ENCODE results near the gene ZNF683. TPM values are rescaled to one million over a fixed set of nuclear protein-coding genes. Genes with fewer than 3 reads are reported as not detected.

ZNF683 gene
- total and polyA plus RNA-seq, 2 of the 4 experiments (the other 2 are of a cell fraction): not detected

DNA sequence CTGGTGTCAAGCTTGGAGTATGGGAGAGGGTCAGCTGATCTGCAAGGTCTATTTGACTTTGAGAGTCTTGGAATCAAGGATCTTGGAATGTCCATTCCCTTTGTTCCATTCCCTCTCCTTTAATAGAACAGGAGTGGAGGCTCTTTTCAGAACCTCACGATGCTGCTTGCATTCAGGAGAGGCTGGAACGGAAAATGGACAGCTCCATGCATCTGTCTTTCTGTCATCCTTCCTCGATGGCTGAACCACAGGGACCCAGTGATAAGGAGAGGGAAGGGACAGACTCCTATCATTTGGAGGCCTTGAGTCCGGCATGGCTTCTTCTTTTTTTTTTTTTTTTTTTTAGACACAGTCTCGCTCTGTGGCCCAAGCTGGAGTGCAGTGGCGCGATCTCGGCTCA is 23.2 kb upstream of the ZNF683 start:
- H3K36me3 ChIP-seq (ENCODE audit: control insufficient read depth, insufficient read depth, low read length): no peaks in the 10 kb centered on the region
- CTCF ChIA-PET: no interaction called here
- no peaks in the 10 kb centered on the region for H3K4me1 ChIP-seq (ENCODE audit: control insufficient read depth, insufficient read depth, low read length)
- H4K91ac ChIP-seq (ENCODE audit: insufficient read depth, low read depth, low read length): no peak overlapping the region
- no peak overlapping the region for H3K4ac ChIP-seq (ENCODE audit: low read depth, low read length)
- no peak overlapping the region for H3K27ac ChIP-seq (ENCODE audit: insufficient read depth, low read length)
- H3K4me2 ChIP-seq (ENCODE audit: low read depth, low read length): no peak overlapping the region
- no peak overlapping the region for H3K14ac ChIP-seq (replicated peaks; ENCODE audit: low read depth, low read length)
- POLR2A ChIA-PET (ENCODE audit: unreplicated experiment): interaction anchor here (0.6 kb wide), 1 partner anchor 212 kb away, joined by 6 read pairs; no protein-coding TSS in a partner anchor
- H2BK20ac ChIP-seq (ENCODE audit: low read depth, low read length): no peak overlapping the region
- ATAC-seq (ENCODE audit: low read depth): no peak
- no peak overlapping the region for H3K18ac ChIP-seq (ENCODE audit: low read depth, low read length)
- no peak overlapping the region for H2AK9ac ChIP-seq (replicated peaks; ENCODE audit: low read depth, low read length, poor library complexity)
- H2AK5ac ChIP-seq (ENCODE audit: low read depth, low read length): no peak overlapping the region
- no peak overlapping the region for H2BK5ac ChIP-seq (ENCODE audit: low read depth, low read length, poor library complexity, severe bottlenecking)
- H2AFZ ChIP-seq (replicated peaks; ENCODE audit: low read length, poor library complexity): peak overlapping the region; percentile 21
- H3K23ac ChIP-seq (ENCODE audit: low read depth, low read length): no peak overlapping the region
- no CpG with 5 or more reads among the region's 8 CpGs for WGBS, 2 experiments (ENCODE audit: extremely low coverage in 2 of 2, insufficient read length in 1 of 2)
- peaks cover 2% of the 10 kb centered on the region; the same call in 1 of the 2 replicates for H3K27me3 ChIP-seq (ENCODE audit: control insufficient read depth, insufficient read depth, low read length)
- H4K8ac ChIP-seq (ENCODE audit: low read depth in 2 of 2, low read length in 2 of 2): no peak overlapping the region
- H4K5ac ChIP-seq (ENCODE audit: low read depth, low read length): no peak overlapping the region
- in situ Hi-C loops (cut with MboI; ENCODE audit: low sequenced_read_pairs): no loop called here
- no peaks in the 10 kb centered on the region for H3K9me1 ChIP-seq (ENCODE audit: insufficient read depth, low read length)
- H2BK120ac ChIP-seq (ENCODE audit: low read depth, low read length): no peak overlapping the region
- BruUV-seq (replicated peaks): no TSS peak
- H4K20me1 ChIP-seq (ENCODE audit: insufficient read depth, low read length): no peaks in the 10 kb centered on the region
- H3K56ac ChIP-seq (ENCODE audit: extremely low read depth, insufficient read depth, low read length): no peak overlapping the region
- no peak overlapping the region for H3K9ac ChIP-seq (ENCODE audit: low read depth, low read length)
- intact Hi-C loops (cut with micrococcal nuclease): no loop called here
- no peak overlapping the region for H3K4me3 ChIP-seq (ENCODE audit: insufficient read depth, low read depth, low read length)
- DNase-seq: no peak
- no peaks in the 10 kb centered on the region for H3K79me1 ChIP-seq (ENCODE audit: low read depth in 1 of 2, low read length in 2 of 2)
- H2BK15ac ChIP-seq (ENCODE audit: low read depth, low read length): no peak overlapping the region
- TF ChIP-seq, protein P1, sequence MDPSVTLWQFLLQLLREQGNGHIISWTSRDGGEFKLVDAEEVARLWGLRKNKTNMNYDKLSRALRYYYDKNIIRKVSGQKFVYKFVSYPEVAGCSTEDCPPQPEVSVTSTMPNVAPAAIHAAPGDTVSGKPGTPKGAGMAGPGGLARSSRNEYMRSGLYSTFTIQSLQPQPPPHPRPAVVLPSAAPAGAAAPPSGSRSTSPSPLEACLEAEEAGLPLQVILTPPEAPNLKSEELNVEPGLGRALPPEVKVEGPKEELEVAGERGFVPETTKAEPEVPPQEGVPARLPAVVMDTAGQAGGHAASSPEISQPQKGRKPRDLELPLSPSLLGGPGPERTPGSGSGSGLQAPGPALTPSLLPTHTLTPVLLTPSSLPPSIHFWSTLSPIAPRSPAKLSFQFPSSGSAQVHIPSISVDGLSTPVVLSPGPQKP (IDR thresholded peaks at IDR 0.05; ENCODE audit: borderline replicate concordance, low read depth, low read length): no peak
- TF ChIP-seq MAFK (IDR thresholded peaks at IDR 0.05; ENCODE audit: low read depth, low read length) (no peak), RCOR1 (IDR thresholded peaks at IDR 0.05; ENCODE audit: insufficient replicate concordance, low read length) (no peak), BHLHE40 (IDR thresholded peaks at IDR 0.05; ENCODE audit: low read depth, low read length) (no peak), RAD21 (IDR thresholded peaks at IDR 0.05; ENCODE audit: low read length) (no peak), RFX5 (IDR thresholded peaks at IDR 0.05; ENCODE audit: low read depth, low read length) (no peak), NFE2L2 (IDR thresholded peaks at IDR 0.05; ENCODE audit: low read depth, low read length) (no peak), FOS (IDR thresholded peaks at IDR 0.05; ENCODE audit: low read depth, low read length) (no peak), MXI1 (IDR thresholded peaks at IDR 0.05; ENCODE audit: borderline replicate concordance, low read depth, low read length) (no peak), CHD1 (IDR thresholded peaks at IDR 0.05; ENCODE audit: low read depth, low read length) (no peak), MAZ (IDR thresholded peaks at IDR 0.05; ENCODE audit: borderline replicate concordance, low read depth, low read length) (no peak)
- TF ChIP-seq, protein P2, sequence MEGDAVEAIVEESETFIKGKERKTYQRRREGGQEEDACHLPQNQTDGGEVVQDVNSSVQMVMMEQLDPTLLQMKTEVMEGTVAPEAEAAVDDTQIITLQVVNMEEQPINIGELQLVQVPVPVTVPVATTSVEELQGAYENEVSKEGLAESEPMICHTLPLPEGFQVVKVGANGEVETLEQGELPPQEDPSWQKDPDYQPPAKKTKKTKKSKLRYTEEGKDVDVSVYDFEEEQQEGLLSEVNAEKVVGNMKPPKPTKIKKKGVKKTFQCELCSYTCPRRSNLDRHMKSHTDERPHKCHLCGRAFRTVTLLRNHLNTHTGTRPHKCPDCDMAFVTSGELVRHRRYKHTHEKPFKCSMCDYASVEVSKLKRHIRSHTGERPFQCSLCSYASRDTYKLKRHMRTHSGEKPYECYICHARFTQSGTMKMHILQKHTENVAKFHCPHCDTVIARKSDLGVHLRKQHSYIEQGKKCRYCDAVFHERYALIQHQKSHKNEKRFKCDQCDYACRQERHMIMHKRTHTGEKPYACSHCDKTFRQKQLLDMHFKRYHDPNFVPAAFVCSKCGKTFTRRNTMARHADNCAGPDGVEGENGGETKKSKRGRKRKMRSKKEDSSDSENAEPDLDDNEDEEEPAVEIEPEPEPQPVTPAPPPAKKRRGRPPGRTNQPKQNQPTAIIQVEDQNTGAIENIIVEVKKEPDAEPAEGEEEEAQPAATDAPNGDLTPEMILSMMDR (conservative IDR thresholded peaks at IDR 0.05; ENCODE audit: low read depth, low read length): no peak
- dilution Hi-C loops (cut with HindIII; ENCODE audit: low sequenced_read_pairs, unreplicated experiment): no loop called here
- H3K9me3 ChIP-seq (ENCODE audit: control insufficient read depth, insufficient read depth, low read length): no peaks in the 10 kb centered on the region
